ENCODE data around the gene HIVEP3.
"Not testable (repeated sequence)": the region's sequence is repeated elsewhere in the genome, so short reads cannot be mapped to it uniquely, and the experiment has no call there.

HIVEP3 gene

DNA sequence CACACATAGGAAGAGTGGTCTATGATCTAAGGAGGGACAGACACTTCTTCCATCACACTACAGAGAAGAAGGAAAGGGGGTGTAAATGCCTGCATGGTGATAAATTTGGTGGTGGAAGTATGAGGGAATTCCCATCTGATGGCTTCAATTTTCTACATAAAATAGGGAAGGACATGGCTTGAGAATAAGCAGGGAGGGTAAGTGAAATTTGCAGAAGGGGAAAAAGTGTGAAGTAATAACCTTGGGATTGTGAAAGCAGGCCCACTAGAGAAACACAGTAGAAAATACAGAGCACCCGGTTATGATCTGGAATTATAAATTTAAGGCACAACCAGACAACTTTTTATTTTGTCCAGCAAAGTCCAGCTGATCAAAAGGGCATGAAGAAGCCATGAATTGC lies 22.7 kb upstream of the HIVEP3 start:
- Histone ChIP-seq H3K4me1 (ENCODE audit: insufficient read depth, low read length) (no peaks in the 10 kb centered on the region), H3K9ac (ENCODE audit: low read depth, low read length) (no peak overlapping the region)

DNA sequence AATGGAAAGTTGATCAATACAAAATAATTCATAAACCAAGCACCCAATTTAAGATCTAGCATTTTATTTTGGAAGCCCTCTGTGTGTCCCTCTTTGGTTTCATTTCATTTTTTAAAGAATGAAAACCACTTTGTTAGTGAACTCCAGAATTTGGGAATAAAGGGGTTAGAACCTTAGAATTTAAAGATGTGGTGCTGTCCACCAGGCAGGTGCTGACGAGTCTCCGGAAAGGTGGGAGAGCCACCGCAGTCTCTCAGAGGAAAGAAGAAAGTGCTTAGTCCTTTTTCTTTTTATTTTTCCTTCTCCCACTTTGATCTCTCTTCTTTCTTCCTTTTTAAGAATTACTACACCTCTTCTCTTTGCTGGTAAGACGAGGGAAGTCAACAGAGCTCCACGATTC lies 20.5 kb upstream of the HIVEP3 start:
- no peak overlapping the region for H3K9ac ChIP-seq (ENCODE audit: low read depth, low read length)
- no peaks in the 10 kb centered on the region for H3K4me1 ChIP-seq (ENCODE audit: insufficient read depth, low read length)
- H3K36me3 ChIP-seq (ENCODE audit: insufficient read depth, low read length), result no peaks in the 10 kb centered on the region
- no peaks in the 10 kb centered on the region for H3K9me3 ChIP-seq (ENCODE audit: control insufficient read depth, insufficient read depth, low read length)

More for the DNA sequence above, 22.7 kb upstream of the HIVEP3 start:
- Histone ChIP-seq H3K9me3 (ENCODE audit: control insufficient read depth, insufficient read depth, low read length) (no peaks in the 10 kb centered on the region), H3K36me3 (ENCODE audit: insufficient read depth, low read length) (no peaks in the 10 kb centered on the region)

DNA sequence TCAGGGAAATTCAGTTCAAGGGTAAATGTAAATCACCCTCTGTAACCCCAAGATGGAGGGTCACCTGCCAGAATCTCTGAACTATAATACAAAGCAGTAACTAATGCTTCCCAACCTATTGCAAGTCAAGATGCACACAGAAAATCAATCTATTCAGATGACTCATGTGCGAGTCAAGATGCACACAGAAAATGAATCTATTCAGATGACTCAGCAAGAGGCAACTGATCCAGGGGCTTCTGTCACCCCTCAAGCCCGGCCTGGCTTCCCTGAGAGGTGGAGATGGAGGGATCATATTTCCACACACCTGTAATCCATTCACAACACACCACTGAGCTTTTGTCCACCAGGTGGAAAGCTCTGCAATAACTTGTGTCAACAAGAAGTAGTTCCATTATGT lies 17.4 kb upstream of the HIVEP3 start:
- Histone ChIP-seq H3K4me1 (ENCODE audit: insufficient read depth, low read length) (no peaks in the 10 kb centered on the region), H3K9me3 (ENCODE audit: control insufficient read depth, insufficient read depth, low read length) (no peaks in the 10 kb centered on the region), H3K36me3 (ENCODE audit: insufficient read depth, low read length) (no peaks in the 10 kb centered on the region), H3K9ac (ENCODE audit: low read depth, low read length) (no peak overlapping the region)

DNA sequence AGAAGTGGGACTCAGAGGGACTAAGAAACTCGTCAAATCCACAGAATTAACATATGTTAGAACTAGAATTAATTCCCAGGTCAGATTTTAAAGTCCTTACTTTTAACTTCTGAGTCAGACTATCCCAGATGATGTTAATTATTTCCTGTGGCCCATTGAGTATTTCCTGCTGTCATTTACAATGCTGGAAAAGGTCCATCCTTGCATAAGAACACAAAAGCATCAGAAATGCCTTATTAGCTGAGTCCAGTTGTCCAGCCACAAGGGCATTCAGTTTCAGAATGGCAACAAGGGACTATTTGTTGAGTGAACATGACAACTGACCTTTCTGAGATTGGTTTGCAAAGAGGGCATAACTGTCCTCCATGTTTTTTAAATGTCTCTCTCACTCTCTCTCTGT lies 16.5 kb upstream of the HIVEP3 start:
- no peaks in the 10 kb centered on the region for H3K4me1 ChIP-seq (ENCODE audit: insufficient read depth, low read length)
- no peak overlapping the region for H3K9ac ChIP-seq (ENCODE audit: low read depth, low read length)
- no peaks in the 10 kb centered on the region for H3K36me3 ChIP-seq (ENCODE audit: insufficient read depth, low read length)
- no peaks in the 10 kb centered on the region for H3K9me3 ChIP-seq (ENCODE audit: control insufficient read depth, insufficient read depth, low read length)

DNA sequence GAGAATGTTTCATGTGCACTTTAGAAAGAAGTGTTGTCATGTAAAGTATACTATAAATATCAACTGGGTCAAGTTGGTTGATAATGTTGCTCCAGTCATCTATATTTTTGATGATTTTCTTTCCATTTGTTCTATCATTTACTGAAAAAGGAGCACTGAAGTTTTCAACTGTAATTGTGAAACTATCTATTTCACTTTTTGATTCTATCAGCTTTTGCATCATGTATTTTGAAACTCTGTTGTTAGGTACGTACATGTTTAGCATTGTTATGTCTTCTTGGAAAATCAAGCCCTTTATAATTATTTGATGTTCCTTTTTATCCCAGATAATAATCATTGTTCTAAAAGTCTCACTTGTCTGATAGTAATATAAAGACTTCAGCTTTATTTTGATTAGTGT lies 14.4 kb upstream of the HIVEP3 start:
- Histone ChIP-seq H3K9ac (ENCODE audit: low read depth, low read length) (no peak overlapping the region), H3K9me3 (ENCODE audit: control insufficient read depth, insufficient read depth, low read length) (no peaks in the 10 kb centered on the region), H3K36me3 (ENCODE audit: insufficient read depth, low read length) (no peaks in the 10 kb centered on the region), H3K4me1 (ENCODE audit: insufficient read depth, low read length) (no peaks in the 10 kb centered on the region)

DNA sequence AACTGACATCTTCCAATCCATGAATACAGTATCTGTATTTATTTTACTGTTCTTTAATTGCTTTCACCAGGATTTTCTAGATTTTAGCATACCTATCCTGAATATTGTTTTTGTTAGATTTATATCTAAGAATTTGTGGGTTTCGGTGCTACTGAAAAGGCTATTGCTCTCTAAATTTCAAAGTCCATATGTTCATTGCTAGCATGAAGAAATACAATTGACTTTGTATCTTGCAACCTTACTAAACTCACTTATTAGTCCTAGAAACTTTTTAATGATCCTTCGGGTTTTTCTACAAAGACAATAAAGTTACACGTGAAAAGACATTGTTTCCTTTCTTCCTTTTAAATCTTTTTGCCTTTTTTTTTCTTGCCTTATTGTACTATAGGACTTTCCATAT lies 12.9 kb upstream of the HIVEP3 start:
- Histone ChIP-seq H3K9me3 (ENCODE audit: control insufficient read depth, insufficient read depth, low read length) (no peaks in the 10 kb centered on the region), H3K9ac (ENCODE audit: low read depth, low read length) (no peak overlapping the region), H3K4me1 (ENCODE audit: insufficient read depth, low read length) (no peaks in the 10 kb centered on the region), H3K36me3 (ENCODE audit: insufficient read depth, low read length) (no peaks in the 10 kb centered on the region)

DNA sequence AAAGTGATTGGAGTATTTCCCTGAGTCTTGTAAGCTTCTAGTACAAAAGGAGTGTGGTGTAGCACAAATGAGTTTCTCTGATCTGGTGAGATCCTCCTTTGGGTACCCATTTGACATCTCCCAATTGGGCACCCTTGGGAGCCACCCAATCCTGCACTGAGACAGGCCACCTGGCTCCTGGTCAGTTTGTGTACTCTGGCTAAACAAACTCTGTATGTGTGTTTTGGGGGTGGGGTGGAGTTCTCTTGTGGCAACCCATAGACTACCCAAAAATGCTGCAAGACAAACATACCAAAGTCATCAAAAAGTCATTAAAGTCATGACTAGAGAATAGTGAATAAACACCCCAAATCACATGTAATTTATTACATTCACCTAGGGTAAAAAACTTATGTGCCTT lies 8.4 kb upstream of the HIVEP3 start:
- Histone ChIP-seq H3K4me1 (ENCODE audit: insufficient read depth, low read length) (no peaks in the 10 kb centered on the region), H3K9ac (ENCODE audit: low read depth, low read length) (no peak overlapping the region), H3K36me3 (ENCODE audit: insufficient read depth, low read length) (no peaks in the 10 kb centered on the region), H3K9me3 (ENCODE audit: control insufficient read depth, insufficient read depth, low read length) (no peaks in the 10 kb centered on the region)

DNA sequence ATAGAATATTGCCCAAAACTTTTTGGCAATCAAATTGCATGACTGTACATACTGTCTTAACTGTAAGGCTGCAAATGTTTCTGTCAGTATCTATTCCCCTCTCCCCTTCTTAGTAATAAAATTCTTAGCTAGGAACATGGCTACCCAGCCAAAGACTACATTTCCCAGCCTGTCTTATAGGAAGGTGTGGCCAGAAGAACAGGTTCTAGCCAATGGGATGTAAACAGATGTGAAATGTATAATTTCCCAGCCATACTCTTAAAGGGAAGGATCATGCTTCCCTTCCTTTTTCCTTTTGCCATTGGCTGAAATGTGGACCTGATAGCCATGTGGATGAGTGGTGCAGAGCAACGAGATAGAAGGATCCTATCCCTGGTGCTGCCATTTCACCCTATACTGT lies 7.0 kb upstream of the HIVEP3 start:
- H3K9me3 ChIP-seq (ENCODE audit: control insufficient read depth, insufficient read depth, low read length), result peaks cover 3% of the 10 kb centered on the region; the same call in 1 of the 2 replicates
- H3K36me3 ChIP-seq (ENCODE audit: insufficient read depth, low read length), result no peaks in the 10 kb centered on the region
- no peak overlapping the region for H3K9ac ChIP-seq (ENCODE audit: low read depth, low read length)
- no peaks in the 10 kb centered on the region for H3K4me1 ChIP-seq (ENCODE audit: insufficient read depth, low read length)

DNA sequence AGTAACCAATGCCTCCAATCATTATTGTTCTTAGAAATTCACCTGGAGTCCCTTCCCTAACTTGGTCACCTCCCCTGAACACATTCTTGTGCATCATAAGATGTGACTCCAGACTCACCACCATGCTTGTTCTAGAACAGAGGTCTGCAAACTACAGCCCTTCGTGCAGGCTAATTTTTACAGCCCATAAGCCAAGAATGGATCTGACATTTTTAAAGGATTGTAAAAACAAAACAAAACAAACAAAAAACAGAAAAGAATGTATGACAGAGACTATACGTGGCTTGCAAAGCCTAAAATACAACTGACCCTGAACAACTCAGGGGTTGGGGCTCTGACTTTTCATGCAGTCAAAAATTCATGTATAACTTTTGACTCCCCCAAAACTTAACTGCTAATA lies 6.2 kb upstream of the HIVEP3 start:
- Histone ChIP-seq H3K4me1 (ENCODE audit: insufficient read depth, low read length) (no peaks in the 10 kb centered on the region), H3K9ac (ENCODE audit: low read depth, low read length) (no peak overlapping the region), H3K9me3 (ENCODE audit: control insufficient read depth, insufficient read depth, low read length) (peaks cover 3% of the 10 kb centered on the region; the same call in 1 of the 2 replicates)

DNA sequence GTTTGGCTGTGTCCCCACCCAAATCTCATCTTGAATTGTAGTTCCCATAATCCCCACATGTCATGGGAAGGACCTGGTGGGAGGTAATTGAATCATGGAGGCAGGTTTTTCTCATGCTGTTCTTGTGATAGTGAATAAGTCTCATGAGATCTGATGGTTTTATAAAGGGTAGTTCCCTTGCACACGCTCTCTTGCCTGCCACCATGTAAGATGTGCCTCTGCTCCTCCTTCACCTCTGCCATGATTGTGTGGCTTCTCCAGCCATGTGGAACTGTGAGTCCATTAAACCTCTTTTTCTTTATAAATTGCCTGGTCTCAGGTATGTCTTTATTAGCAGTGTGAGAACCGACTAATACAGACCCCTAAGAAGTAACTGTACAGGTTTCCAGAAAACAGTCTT lies 2.5 kb upstream of the HIVEP3 start:
- not testable (repeated sequence) for H3K36me3 ChIP-seq (ENCODE audit: insufficient read depth, low read length); H3K9ac ChIP-seq (ENCODE audit: low read depth, low read length); H3K9me3 ChIP-seq (ENCODE audit: control insufficient read depth, insufficient read depth, low read length)
- peaks cover 18% of the 10 kb centered on the region; the same call in 1 of the 2 replicates for H3K4me1 ChIP-seq (ENCODE audit: insufficient read depth, low read length)

More for the DNA sequence above, 6.2 kb upstream of the HIVEP3 start:
- no peaks in the 10 kb centered on the region for H3K36me3 ChIP-seq (ENCODE audit: insufficient read depth, low read length)

DNA sequence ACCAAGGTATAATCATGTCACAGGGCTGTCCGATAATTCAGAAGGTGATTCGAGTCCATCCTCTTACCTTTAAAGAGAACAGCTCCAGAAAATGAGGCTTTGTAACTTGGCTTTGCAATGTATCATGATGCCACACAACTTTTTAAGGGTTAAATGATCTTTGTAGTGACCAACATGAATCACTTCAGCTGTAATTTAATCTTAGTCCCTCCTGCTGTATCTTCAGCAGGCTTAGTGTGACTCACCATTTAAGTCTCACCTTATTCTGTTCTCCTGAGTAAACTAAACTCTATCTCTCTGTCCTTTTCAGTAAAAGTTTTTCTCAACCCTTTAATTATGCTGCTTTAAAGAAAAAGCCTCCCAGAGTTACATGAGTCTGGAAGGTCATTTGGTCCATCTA lies 1.9 kb upstream of the HIVEP3 start:
- peaks cover 24% of the 10 kb centered on the region; the same call in 1 of the 2 replicates for H3K4me1 ChIP-seq (ENCODE audit: insufficient read depth, low read length)
- H3K9me3 ChIP-seq (ENCODE audit: control insufficient read depth, insufficient read depth, low read length), result peaks cover 3% of the 10 kb centered on the region; the same call in 1 of the 2 replicates
- no peak overlapping the region for H3K9ac ChIP-seq (ENCODE audit: low read depth, low read length)
- H3K36me3 ChIP-seq (ENCODE audit: insufficient read depth, low read length), result no peaks in the 10 kb centered on the region

DNA sequence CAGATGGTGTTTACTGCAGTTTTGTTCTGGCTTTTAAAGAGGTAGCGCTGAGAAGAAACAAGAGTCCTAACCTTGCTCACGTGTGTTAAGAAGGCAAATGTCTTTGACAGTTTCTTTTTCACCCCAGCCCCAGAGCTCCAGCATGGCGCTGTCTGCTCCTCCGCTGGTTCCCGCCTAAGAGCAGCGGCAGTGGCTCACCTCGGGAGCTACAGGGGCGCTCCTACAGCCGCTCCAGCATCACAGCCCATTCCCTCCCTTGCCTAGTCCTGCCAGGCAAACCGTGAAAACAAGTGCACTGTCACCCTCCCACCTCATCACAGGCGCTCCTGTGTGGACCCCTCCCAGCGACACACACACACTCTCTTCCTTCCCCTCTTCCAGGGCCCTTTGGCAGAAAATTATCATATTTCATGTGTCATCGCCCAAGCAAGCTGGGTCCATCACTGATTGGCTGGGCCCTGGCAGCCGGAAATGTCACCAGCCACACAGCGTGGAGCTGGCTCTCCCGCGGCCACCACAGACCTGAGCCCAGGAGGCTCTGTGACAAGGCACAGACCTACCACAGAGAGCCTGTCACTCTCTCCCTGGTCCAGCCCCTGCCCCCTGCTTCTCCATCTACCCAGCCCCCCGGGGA lies 1.2 kb upstream of the HIVEP3 start:
- peak overlapping the region; percentile 85; the same call in 1 of the 2 replicates for H3K9ac ChIP-seq (ENCODE audit: low read depth, low read length)

DNA sequence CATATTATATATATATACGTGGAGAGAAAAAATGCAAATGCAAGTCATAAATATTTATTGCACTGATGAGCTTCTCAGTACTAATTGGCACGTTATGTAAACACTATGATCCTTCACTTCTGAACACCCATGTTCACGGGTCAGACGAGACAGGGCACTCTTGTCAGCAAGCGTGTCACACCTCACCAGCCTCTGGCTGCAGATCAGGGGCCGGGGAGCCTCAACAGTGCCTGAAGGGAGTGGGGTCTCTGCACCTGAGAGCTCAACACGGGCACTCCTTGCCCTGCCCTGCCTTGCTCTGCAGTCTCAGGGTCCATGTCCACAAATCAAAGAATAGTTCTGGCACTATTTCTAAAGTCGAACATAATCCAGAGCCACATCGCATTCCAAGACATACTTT lies 409 bp upstream of the HIVEP3 start:
- Histone ChIP-seq H3K9ac (ENCODE audit: low read depth, low read length) (peak overlapping the region; percentile 85; the same call in 1 of the 2 replicates), H3K4me1 (ENCODE audit: insufficient read depth, low read length) (peaks cover 24% of the 10 kb centered on the region; the same call in 1 of the 2 replicates), H3K36me3 (ENCODE audit: insufficient read depth, low read length) (no peaks in the 10 kb centered on the region)

More for the DNA sequence above, 1.2 kb upstream of the HIVEP3 start:
- H3K4me1 ChIP-seq (ENCODE audit: insufficient read depth, low read length), result peaks cover 24% of the 10 kb centered on the region; the same call in 1 of the 2 replicates
- H3K36me3 ChIP-seq (ENCODE audit: insufficient read depth, low read length), result no peaks in the 10 kb centered on the region
- peaks cover 3% of the 10 kb centered on the region; the same call in 1 of the 2 replicates for H3K9me3 ChIP-seq (ENCODE audit: control insufficient read depth, insufficient read depth, low read length)

DNA sequence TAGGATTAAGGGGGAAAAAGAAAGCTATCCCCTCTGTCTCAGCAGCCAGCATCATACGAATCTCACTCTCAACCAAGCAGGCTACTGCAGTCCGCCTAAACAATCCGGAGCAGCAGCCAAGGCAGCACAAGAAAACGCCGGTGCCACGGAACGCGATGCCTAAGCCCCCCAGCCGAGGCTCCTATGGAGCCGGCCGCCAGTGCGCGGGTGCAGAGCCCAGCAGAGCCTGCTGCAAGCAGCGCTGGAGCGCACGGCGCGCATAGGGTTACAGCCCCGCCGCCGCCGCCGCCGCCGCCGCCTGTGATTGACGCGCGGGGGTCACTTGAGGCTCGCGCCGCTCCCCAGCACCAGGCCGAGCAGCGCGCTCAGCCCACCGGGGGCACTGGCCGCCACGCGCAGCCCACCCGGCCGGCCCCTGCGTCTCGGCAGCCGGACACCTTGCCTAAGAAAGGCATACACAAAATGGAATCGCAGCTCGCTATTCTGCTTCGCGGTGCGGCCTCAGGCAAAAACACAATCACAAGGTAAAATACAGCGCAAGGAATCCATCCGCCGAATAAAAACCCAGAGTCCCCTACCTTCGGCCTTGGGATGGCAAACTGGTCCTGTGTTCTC lies 780 bp downstream of the HIVEP3 start:
- Histone ChIP-seq H3K4me1 (ENCODE audit: insufficient read depth, low read length) (peaks cover 24% of the 10 kb centered on the region; the same call in 1 of the 2 replicates), H3K9ac (ENCODE audit: low read depth, low read length) (peak overlapping the region; percentile 85), H3K36me3 (ENCODE audit: insufficient read depth, low read length) (no peaks in the 10 kb centered on the region), H3K9me3 (ENCODE audit: control insufficient read depth, insufficient read depth, low read length) (peaks cover 3% of the 10 kb centered on the region; the same call in 1 of the 2 replicates)

More for the DNA sequence above, 409 bp upstream of the HIVEP3 start:
- H3K9me3 ChIP-seq (ENCODE audit: control insufficient read depth, insufficient read depth, low read length), result peaks cover 3% of the 10 kb centered on the region; the same call in 1 of the 2 replicates

DNA sequence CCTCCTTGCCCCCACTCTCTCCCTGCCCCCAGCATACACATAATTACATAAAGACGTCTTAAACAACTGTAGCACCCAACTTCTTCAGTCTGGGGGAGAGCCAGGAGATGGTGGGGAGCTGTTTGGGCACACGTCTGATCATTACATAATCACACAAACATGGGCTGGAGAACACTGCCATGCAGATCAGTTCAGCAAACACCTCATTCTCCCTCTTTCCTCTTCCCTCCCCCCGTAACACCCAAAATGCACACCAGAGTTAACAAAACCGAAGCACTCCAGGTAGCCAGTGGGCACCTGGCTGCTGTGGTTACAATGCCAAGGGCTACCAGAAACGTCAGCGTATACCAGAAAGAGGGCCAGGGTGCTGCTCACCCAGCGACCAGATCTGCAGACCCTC lies 1.6 kb downstream of the HIVEP3 start:
- Histone ChIP-seq H3K9me3 (ENCODE audit: control insufficient read depth, insufficient read depth, low read length) (peaks cover 3% of the 10 kb centered on the region; the same call in 1 of the 2 replicates), H3K36me3 (ENCODE audit: insufficient read depth, low read length) (no peaks in the 10 kb centered on the region), H3K9ac (ENCODE audit: low read depth, low read length) (peak overlapping the region; percentile 85; the same call in 1 of the 2 replicates), H3K4me1 (ENCODE audit: insufficient read depth, low read length) (peaks cover 24% of the 10 kb centered on the region; the same call in 1 of the 2 replicates)
